Peyer's patch (tissue), 4 donors: ENCODE data around the gene GTF2A2.

Experiments
- POLR2A ChIP-seq, 2 donors: fragments of 450-650 bp; IDR thresholded peaks; one replicate each; pipeline ENCODE4 v1.5.1; 2017; ENCODE audit warnings: antibody characterized with exemption in 2 of 2, mild to moderate bottlenecking in 2 of 2, moderate library complexity in 2 of 2
- TF ChIP-seq, protein P1 (sequence below), 6 experiments: fragments of 450-650 bp in 4 of 6; fragments of 200-600 bp in 2 of 6; sonication (generic) in 1 of 6; IDR thresholded peaks; one replicate each; pipeline ENCODE4 v1.5.1; 2017 to 2019; ENCODE audit warnings: antibody characterized with exemption in 6 of 6, mild to moderate bottlenecking in 3 of 6, moderate library complexity in 1 of 6

DNA sequence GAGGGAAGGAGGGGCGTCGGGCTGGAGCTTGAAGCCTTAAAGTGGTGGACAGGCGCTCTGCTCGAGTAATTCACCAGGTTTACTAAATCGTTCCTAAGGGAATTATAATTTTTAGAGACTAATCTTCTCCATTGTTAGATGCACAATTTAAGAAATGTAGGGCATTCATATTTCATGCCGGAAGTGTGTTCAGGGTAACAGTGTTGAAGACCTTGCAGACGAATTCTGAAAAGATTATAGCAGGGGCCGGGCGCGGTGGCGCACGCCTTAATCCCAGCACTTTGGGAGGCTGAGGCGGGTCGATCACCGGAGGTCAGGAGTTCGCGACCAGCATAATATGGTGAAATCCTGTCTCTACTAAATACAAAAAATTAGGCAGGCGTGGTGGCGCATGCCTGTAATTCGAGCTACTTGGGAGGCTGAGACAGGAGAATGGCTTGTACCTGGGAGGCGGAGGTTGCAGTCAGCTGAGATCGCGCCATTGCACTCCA lies 365 bp upstream of the GTF2A2 start:
- TF ChIP-seq POLR2A (IDR thresholded peaks at IDR 0.05) = no peak
- TF ChIP-seq, protein P1, sequence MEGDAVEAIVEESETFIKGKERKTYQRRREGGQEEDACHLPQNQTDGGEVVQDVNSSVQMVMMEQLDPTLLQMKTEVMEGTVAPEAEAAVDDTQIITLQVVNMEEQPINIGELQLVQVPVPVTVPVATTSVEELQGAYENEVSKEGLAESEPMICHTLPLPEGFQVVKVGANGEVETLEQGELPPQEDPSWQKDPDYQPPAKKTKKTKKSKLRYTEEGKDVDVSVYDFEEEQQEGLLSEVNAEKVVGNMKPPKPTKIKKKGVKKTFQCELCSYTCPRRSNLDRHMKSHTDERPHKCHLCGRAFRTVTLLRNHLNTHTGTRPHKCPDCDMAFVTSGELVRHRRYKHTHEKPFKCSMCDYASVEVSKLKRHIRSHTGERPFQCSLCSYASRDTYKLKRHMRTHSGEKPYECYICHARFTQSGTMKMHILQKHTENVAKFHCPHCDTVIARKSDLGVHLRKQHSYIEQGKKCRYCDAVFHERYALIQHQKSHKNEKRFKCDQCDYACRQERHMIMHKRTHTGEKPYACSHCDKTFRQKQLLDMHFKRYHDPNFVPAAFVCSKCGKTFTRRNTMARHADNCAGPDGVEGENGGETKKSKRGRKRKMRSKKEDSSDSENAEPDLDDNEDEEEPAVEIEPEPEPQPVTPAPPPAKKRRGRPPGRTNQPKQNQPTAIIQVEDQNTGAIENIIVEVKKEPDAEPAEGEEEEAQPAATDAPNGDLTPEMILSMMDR (IDR thresholded peaks at IDR 0.05) = no peak
